PC-3 (cell line): ENCODE measurements around the gene COPRS. TPM values are rescaled to one million over a fixed set of nuclear protein-coding genes. Genes with fewer than 3 reads are reported as not detected.

ENCODE experiments used
- ATAC-seq: fragments of 200-7000 bp; cut with Tn5 transposase; 2 replicates; pipeline ENCODE4 v1.9.1; 2020; ENCODE audit warnings: mild to moderate bottlenecking, moderate library complexity
- BruUV-seq: library from RNA; stranded (reverse); fragments of 400-500 nt; replicated peaks from 2 replicates; lab custom pipeline; 2021; lab: Mats Ljungman, UMichigan
- CTCF ChIA-PET: fragments of 300-600 bp; sonication (Branson Sonifier 250); formaldehyde crosslinking; loops from one replicate; lab custom pipeline; 2022; ENCODE audit warnings: antibody characterized with exemption; lab: Charles Lee
- POLR2A ChIA-PET: fragments of 300-600 bp; sonication (Branson Sonifier 250); formaldehyde crosslinking; loops from one replicate; lab custom pipeline; 2022; ENCODE audit warnings: antibody characterized with exemption; ENCODE audit not compliant: unreplicated experiment; lab: Charles Lee
- DNase-seq: peaks from one replicate; pipeline ENCODE4 v3.0.0-alpha.2; 2015
- H2AFZ ChIP-seq: fragments of 300-600 bp; sonication (generic); 2 replicates; pipeline ENCODE4 v1.6.0; 2016; ENCODE audit warnings: antibody characterized with exemption, low read length
- H3F3A ChIP-seq: fragments of 300-600 bp; sonication (generic); one replicate; pipeline ENCODE4 v1.6.0; 2017; ENCODE audit warnings: antibody characterized with exemption, low read length, control low read depth, mild to moderate bottlenecking; ENCODE audit not compliant: unreplicated experiment
- H3K27ac ChIP-seq: fragments of 300-600 bp; sonication (generic); 2 replicates; pipeline ENCODE4 v1.5.1; 2016; ENCODE audit warnings: mild to moderate bottlenecking, low read length
- H3K27me3 ChIP-seq: fragments of 300-600 bp; sonication (generic); 2 replicates; pipeline ENCODE4 v1.6.1; 2016; ENCODE audit warnings: low read length, mixed read lengths
- H3K36me3 ChIP-seq: fragments of 300-600 bp; sonication (generic); 2 replicates; pipeline ENCODE4 v1.6.1; 2016; ENCODE audit warnings: low read depth, mixed run types, low read length, mixed read lengths
- H3K4me1 ChIP-seq: fragments of 300-600 bp; sonication (generic); 2 replicates; pipeline ENCODE4 v1.5.1; 2016; ENCODE audit warnings: low read length; ENCODE audit not compliant: insufficient read depth
- H3K4me2 ChIP-seq: fragments of 300-600 bp; sonication (generic); 2 replicates; pipeline ENCODE4 v1.6.0; 2016; ENCODE audit warnings: low read length
- H3K4me3 ChIP-seq: fragments of 300-600 bp; sonication (generic); 2 replicates; pipeline ENCODE4 v1.5.1; 2016; ENCODE audit warnings: mild to moderate bottlenecking, low read length, mixed read lengths
- H3K79me2 ChIP-seq: fragments of 300-600 bp; sonication (generic); 2 replicates; pipeline ENCODE4 v1.6.1; 2017; ENCODE audit warnings: low read length, mixed read lengths
- H3K9ac ChIP-seq: fragments of 300-600 bp; sonication (generic); 2 replicates; pipeline ENCODE4 v1.6.0; 2016; ENCODE audit warnings: mild to moderate bottlenecking, low read length
- H3K9me2 ChIP-seq: fragments of 300-600 bp; sonication (generic); replicated peaks from 2 replicates; pipeline ENCODE4 v1.6.1; 2016; ENCODE audit warnings: mixed run types, low read length, mixed read lengths
- H3K9me3 ChIP-seq: fragments of 300-600 bp; sonication (generic); 2 replicates; pipeline ENCODE4 v1.6.1; 2016; ENCODE audit warnings: low read length, mixed read lengths
- H4K20me1 ChIP-seq: fragments of 300-600 bp; sonication (generic); 2 replicates; pipeline ENCODE4 v1.6.1; 2016; ENCODE audit warnings: low read length, mixed read lengths
- CTCF ChIP-seq: fragments of 300-600 bp; sonication (generic); conservative IDR thresholded peaks from 2 replicates; pipeline ENCODE4 v1.5.1; 2017; ENCODE audit warnings: antibody characterized with exemption, low read depth, mild to moderate bottlenecking, low read length
- EZH2 ChIP-seq: fragments of 300-600 bp; sonication (generic); IDR thresholded peaks from one replicate; pipeline ENCODE4 v1.6.1; 2017; ENCODE audit warnings: antibody characterized with exemption, mild to moderate bottlenecking, low read length; ENCODE audit not compliant: unreplicated experiment
- EZH2phosphoT487 ChIP-seq: fragments of 300-600 bp; sonication (generic); IDR thresholded peaks from 2 replicates; pipeline ENCODE4 v1.6.1; 2018; ENCODE audit warnings: mild to moderate bottlenecking, antibody characterized with exemption, low read length, borderline replicate concordance
- intact Hi-C: fragments of 100-400 bp; cut with micrococcal nuclease; formaldehyde crosslinking; loops from 2 replicates; pipeline ENCODE4 v1.9.0; 2023
- total RNA-seq: library from RNA; depleted of rRNA; stranded (reverse); fragments of >200 nt; gene quantifications from 2 replicates; pipeline ENCODE4 v1.2.3, GENCODE V29; 2014

COPRS gene
- total RNA-seq, 1 experiment from 2014 or later, result 79.0 TPM

- no peak overlapping the region for H3K9ac ChIP-seq
- no peak overlapping the region for H3K4me2 ChIP-seq
- no peaks in the 10 kb centered on the region for H3K36me3 ChIP-seq
- no peaks in the 10 kb centered on the region for H3K27me3 ChIP-seq
- ATAC-seq (no peak), DNase-seq (no peak)
- intact Hi-C loops, result no loop called here
- no peak for TF ChIP-seq EZH2phosphoT487
- TF ChIP-seq EZH2, result no peak
- TF ChIP-seq CTCF, result no peak
- CTCF ChIA-PET, result no interaction called here
- peaks cover 6% of the 10 kb centered on the region; the same call in 1 of the 2 replicates for H3K4me1 ChIP-seq
- no peaks in the 10 kb centered on the region for H4K20me1 ChIP-seq
- POLR2A ChIA-PET, result no interaction called here
- H3K27ac ChIP-seq, result no peak overlapping the region
- no peaks in the 10 kb centered on the region for H3K79me2 ChIP-seq
- no peak overlapping the region for H2AFZ ChIP-seq
- no peaks in the 10 kb centered on the region for H3K9me3 ChIP-seq
- H3K4me3 ChIP-seq, result no peak overlapping the region
- no peaks in the 10 kb centered on the region for H3F3A ChIP-seq
- BruUV-seq, result no TSS peak
- no peaks in the 10 kb centered on the region for H3K9me2 ChIP-seq
Observed at GRCh38 chr17:31806921-31807320, 52.1 kb downstream of the COPRS start.

GRCh38 chr17:31803494-31804213, 55.4 kb downstream of the COPRS start:
- H3K9me2 ChIP-seq, result no peaks in the 10 kb centered on the region
- no peaks in the 10 kb centered on the region for H3K27me3 ChIP-seq
- no peak for TF ChIP-seq EZH2phosphoT487
- TF ChIP-seq EZH2, result no peak
- no peak for TF ChIP-seq CTCF
- ATAC-seq, result peak; percentile 29
- peak overlapping the region; percentile 34; the same call in 1 of the 2 replicates for H2AFZ ChIP-seq
- H4K20me1 ChIP-seq, result no peaks in the 10 kb centered on the region
- H3K36me3 ChIP-seq, result no peaks in the 10 kb centered on the region
- peak; percentile 31 for DNase-seq
- ChIA-PET POLR2A (interaction anchor here (0.7 kb wide), 1 partner anchor 316 kb away, joined by 15 read pairs; no protein-coding TSS in a partner anchor), CTCF (no interaction called here)
- H3K27ac ChIP-seq, result no peak overlapping the region
- H3K4me3 ChIP-seq, result no peak overlapping the region
- H3K4me2 ChIP-seq, result no peak overlapping the region; the same call in 1 of the 2 replicates
- no peaks in the 10 kb centered on the region for H3K79me2 ChIP-seq
- BruUV-seq, result no TSS peak
- H3K9me3 ChIP-seq, result no peaks in the 10 kb centered on the region
- intact Hi-C loops, result no loop called here
- no peaks in the 10 kb centered on the region for H3F3A ChIP-seq
- H3K9ac ChIP-seq, result no peak overlapping the region
- H3K4me1 ChIP-seq, result peaks cover 6% of the 10 kb centered on the region; the same call in 1 of the 2 replicates

GRCh38 chr17:31802502-31802901, 56.5 kb downstream of the COPRS start:
- ATAC-seq (no peak), DNase-seq (no peak)
- peaks cover 6% of the 10 kb centered on the region; the same call in 1 of the 2 replicates for H3K4me1 ChIP-seq
- no peaks in the 10 kb centered on the region for H3K27me3 ChIP-seq
- intact Hi-C loops, result no loop called here
- no peaks in the 10 kb centered on the region for H3K9me2 ChIP-seq
- no peak overlapping the region for H3K27ac ChIP-seq
- BruUV-seq, result no TSS peak
- H3K36me3 ChIP-seq, result no peaks in the 10 kb centered on the region
- no peak for TF ChIP-seq EZH2
- no peak for TF ChIP-seq CTCF
- no peak for TF ChIP-seq EZH2phosphoT487
- no peaks in the 10 kb centered on the region for H3K79me2 ChIP-seq
- H2AFZ ChIP-seq, result no peak overlapping the region
- no peaks in the 10 kb centered on the region for H3F3A ChIP-seq
- ChIA-PET POLR2A (no interaction called here), CTCF (no interaction called here)
- H3K9ac ChIP-seq, result no peak overlapping the region
- no peaks in the 10 kb centered on the region for H4K20me1 ChIP-seq
- no peak overlapping the region for H3K4me2 ChIP-seq
- no peak overlapping the region for H3K4me3 ChIP-seq
- H3K9me3 ChIP-seq, result no peaks in the 10 kb centered on the region
